ENCODE results near the gene GPR62. TPM values are rescaled to one million over a fixed set of nuclear protein-coding genes. Genes with fewer than 3 reads are reported as not detected.

GPR62 gene
- total and polyA plus RNA-seq, 7 donors: 0.03 to 1.1 (median 0.71) TPM; not detected in 4

DNA sequence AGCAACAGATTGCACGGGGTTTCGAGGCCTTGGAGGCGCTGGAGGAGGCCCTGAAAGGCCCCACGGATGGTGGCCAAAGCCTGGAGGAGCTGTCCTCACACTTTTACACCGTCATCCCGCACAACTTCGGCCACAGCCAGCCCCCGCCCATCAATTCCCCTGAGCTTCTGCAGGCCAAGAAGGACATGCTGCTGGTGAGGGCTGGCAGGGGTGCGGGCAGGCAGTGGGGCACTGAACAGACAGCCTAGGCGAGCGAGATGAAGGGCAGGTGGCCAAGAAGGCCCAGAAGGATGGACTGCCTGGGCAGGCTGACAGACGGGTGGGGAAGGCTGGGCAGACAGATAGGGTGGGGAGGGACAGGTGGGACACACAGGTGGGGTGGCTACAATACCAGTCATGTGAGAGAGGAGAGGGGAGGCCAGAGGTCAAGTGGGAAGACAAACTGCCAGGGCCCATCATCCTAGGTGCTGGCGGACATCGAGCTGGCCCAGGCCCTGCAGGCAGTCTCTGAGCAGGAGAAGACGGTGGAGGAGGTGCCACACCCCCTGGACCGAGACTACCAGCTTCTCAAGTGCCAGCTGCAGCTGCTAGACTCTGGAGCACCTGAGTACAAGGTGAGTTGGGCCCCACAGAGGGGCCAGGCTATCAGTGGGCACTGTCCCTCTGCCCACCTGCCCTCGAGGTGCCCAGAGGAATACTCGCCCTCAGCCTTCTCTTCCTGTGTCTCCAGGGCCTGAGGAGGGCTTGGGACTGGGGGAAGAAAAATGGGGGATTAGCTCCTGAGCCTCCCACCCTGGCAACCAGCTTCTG, 9.9 kb upstream of the GPR62 start:
- no peaks in the 10 kb centered on the region for H3K27me3 ChIP-seq

GRCh38 chr3:51945926-51946705, 9.1 kb upstream of the GPR62 start:
- H3K27ac ChIP-seq: no peak overlapping the region
- intact Hi-C loops (cut with DNase I): loop anchor here (10.0 kb wide), 1 partner anchor 451 kb away; no protein-coding TSS in a partner anchor
- 96% methylated on average over 14 of the region's 14 CpGs for WGBS, 2 donors
- no peak overlapping the region for H3K4me3 ChIP-seq
- TF ChIP-seq POLR2A (IDR thresholded peaks at IDR 0.05) (no peak), POLR2AphosphoS5 (IDR thresholded peaks at IDR 0.05) (no peak), EP300 (IDR thresholded peaks at IDR 0.05) (no peak)
- TF ChIP-seq, protein P1, sequence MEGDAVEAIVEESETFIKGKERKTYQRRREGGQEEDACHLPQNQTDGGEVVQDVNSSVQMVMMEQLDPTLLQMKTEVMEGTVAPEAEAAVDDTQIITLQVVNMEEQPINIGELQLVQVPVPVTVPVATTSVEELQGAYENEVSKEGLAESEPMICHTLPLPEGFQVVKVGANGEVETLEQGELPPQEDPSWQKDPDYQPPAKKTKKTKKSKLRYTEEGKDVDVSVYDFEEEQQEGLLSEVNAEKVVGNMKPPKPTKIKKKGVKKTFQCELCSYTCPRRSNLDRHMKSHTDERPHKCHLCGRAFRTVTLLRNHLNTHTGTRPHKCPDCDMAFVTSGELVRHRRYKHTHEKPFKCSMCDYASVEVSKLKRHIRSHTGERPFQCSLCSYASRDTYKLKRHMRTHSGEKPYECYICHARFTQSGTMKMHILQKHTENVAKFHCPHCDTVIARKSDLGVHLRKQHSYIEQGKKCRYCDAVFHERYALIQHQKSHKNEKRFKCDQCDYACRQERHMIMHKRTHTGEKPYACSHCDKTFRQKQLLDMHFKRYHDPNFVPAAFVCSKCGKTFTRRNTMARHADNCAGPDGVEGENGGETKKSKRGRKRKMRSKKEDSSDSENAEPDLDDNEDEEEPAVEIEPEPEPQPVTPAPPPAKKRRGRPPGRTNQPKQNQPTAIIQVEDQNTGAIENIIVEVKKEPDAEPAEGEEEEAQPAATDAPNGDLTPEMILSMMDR (IDR thresholded peaks at IDR 0.05): no peak
- H3K36me3 ChIP-seq: peaks cover 0 to 45% (median 3%) of the 10 kb centered on the region in 4 donors
- DNase-seq: peak; percentile 55
- H3K9me3 ChIP-seq: no peaks in the 10 kb centered on the region
- H3K4me1 ChIP-seq: peaks cover 0 to 20% (median 18%) of the 10 kb centered on the region in 4 donors
- no peaks in the 10 kb centered on the region for H3K27me3 ChIP-seq

More for the DNA sequence above, 9.9 kb upstream of the GPR62 start:
- Histone ChIP-seq H3K9me3 (no peaks in the 10 kb centered on the region), H3K4me1 (peaks cover 0 to 29% (median 27%) of the 10 kb centered on the region in 4 donors), H3K4me3 (no peak overlapping the region), H3K36me3 (peaks cover 0 to 45% (median 3%) of the 10 kb centered on the region in 4 donors), H3K27ac (no peak overlapping the region)
- DNase-seq: peak; percentile 62
- TF ChIP-seq POLR2AphosphoS5 (IDR thresholded peaks at IDR 0.05) (no peak), POLR2A (IDR thresholded peaks at IDR 0.05) (no peak)
- TF ChIP-seq, protein P1 (IDR thresholded peaks at IDR 0.05): no peak
- 86 to 91% methylated on average over 18 of the region's 18 CpGs for WGBS, 2 donors
- intact Hi-C loops (cut with DNase I): loop anchor here (10.0 kb wide), 1 partner anchor 450 kb away; no protein-coding TSS in a partner anchor

GRCh38 chr3:51946796-51947195, 8.4 kb upstream of the GPR62 start:
- intact Hi-C loops (cut with DNase I): loop anchor here (10.0 kb wide), 1 partner anchor 452 kb away; no protein-coding TSS in a partner anchor
- Histone ChIP-seq H3K9me3 (no peaks in the 10 kb centered on the region), H3K27me3 (no peaks in the 10 kb centered on the region), H3K4me1 (peaks cover 0 to 15% (median 14%) of the 10 kb centered on the region in 4 donors), H3K4me3 (no peak overlapping the region), H3K27ac (no peak overlapping the region), H3K36me3 (peaks cover 0 to 45% (median 3%) of the 10 kb centered on the region in 4 donors)
- DNase-seq: peak; percentile 47
- no peak for TF ChIP-seq POLR2A (IDR thresholded peaks at IDR 0.05)
- TF ChIP-seq POLR2AphosphoS5 (IDR thresholded peaks at IDR 0.05): no peak
- no peak for TF ChIP-seq EP300 (IDR thresholded peaks at IDR 0.05)
- TF ChIP-seq, protein P1 (IDR thresholded peaks at IDR 0.05): no peak
- 74 to 88% methylated on average over 4 of the region's 4 CpGs for WGBS, 2 donors

- intact Hi-C loops (cut with DNase I): loop anchor here (10.0 kb wide), 1 partner anchor 453 kb away; no protein-coding TSS in a partner anchor
- H3K9me3 ChIP-seq: no peaks in the 10 kb centered on the region
- no peak overlapping the region for H3K27ac ChIP-seq
- H3K4me1 ChIP-seq: peaks cover 0 to 12% (median 12%) of the 10 kb centered on the region in 4 donors
- peak; percentile 57 for DNase-seq
- peaks cover 0 to 45% (median 3%) of the 10 kb centered on the region in 4 donors for H3K36me3 ChIP-seq
- H3K27me3 ChIP-seq: no peaks in the 10 kb centered on the region
- no peak overlapping the region for H3K4me3 ChIP-seq
- 85 to 87% methylated on average over 13 of the region's 13 CpGs for WGBS, 2 donors
- TF ChIP-seq, protein P1 (IDR thresholded peaks at IDR 0.05): no peak
- TF ChIP-seq POLR2AphosphoS5 (IDR thresholded peaks at IDR 0.05) (no peak), EP300 (IDR thresholded peaks at IDR 0.05) (no peak), POLR2A (IDR thresholded peaks at IDR 0.05) (no peak)
Observed at GRCh38 chr3:51947215-51947900, 7.8 kb upstream of the GPR62 start.

Data from sigmoid colon (tissue), 7 donors.